ENCODE results near the gene LTA. TPM values are rescaled to one million over a fixed set of nuclear protein-coding genes. Genes with fewer than 3 reads are reported as not detected.

Gene LTA
- total RNA-seq, 1 donor from 2014 or later, result 0.53 TPM

DNA sequence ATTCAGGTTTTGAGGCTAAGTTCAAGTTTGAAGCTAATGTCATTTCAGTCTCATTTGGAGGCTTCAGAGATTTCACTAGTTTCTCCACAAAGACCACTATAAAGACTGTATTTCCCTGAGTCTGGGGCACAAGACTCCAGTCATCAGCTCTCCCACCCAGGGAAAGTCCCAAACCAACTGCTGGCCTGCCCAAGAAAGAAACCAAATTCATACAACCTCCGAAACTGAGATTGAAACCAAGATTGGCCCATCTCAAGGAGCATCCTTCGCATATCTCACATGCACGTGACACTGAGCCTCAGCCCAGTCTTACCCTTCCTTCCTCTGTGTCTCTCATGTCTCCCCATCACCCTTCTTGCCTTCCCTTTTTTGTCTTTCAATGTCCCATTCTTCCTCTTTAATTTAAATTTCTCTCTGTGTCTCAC, 3.5 kb upstream of the LTA start:
- no peak for DNase-seq (ENCODE audit: extremely low read depth, low read depth, low spot score)

DNA sequence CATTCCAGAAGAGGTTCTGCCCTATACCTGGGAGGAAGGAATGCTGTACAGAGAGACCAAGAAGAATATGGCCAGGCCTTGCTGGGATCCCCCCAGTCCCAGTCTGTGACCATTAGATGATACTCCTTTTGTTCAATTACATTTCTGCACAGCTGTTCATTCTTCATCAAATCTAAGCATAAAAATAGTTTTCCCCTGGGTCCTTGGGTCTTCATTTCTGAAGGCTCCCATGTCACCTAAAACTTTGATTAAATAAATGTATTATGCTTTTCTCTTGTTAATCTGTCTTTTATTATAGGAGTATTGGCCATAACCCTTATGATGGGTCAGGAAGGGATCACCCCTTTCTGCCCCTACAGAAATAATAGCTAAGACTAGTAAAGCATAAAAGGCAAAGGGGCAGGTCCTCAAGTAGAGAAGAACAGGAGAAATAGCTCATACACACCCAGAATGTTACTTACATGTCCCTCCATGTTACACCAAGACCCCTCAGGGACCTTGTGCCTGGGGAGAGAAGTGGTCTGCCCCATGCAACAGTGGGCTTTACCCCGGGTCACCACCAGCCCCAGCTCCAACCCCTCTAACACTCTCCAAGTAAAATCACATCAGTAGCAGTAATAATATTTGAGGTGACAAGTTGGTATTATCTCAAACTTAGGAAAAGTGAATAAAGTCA, 2.1 kb upstream of the LTA start:
- no peak for DNase-seq (ENCODE audit: extremely low read depth, low read depth, low spot score)

- no peak for DNase-seq (ENCODE audit: extremely low read depth, low read depth, low spot score)
Measured at GRCh38 chr6:31573239-31574105, 1.4 kb downstream of the LTA start.

GRCh38 chr6:31574106-31575061, 2.3 kb downstream of the LTA start:
- DNase-seq (ENCODE audit: extremely low read depth, low read depth, low spot score), result no peak

GRCh38 chr6:31575335-31575901, 3.3 kb downstream of the LTA start, which contains the start of gene TNF:
Gene TNF, plus strand, starts transcription at chr6:31575565. Its CDS starts 177 bp downstream, at chr6:31575742.
- no peak for DNase-seq (ENCODE audit: extremely low read depth, low read depth, low spot score)

GRCh38 chr6:31575952-31576685, 4.0 kb downstream of the LTA start:
- no peak for DNase-seq (ENCODE audit: extremely low read depth, low read depth, low spot score)

- DNase-seq (ENCODE audit: extremely low read depth, low read depth, low spot score), result no peak
Measured at GRCh38 chr6:31576897-31577578, 4.9 kb downstream of the LTA start.

- DNase-seq (ENCODE audit: extremely low read depth, low read depth, low spot score), result no peak
Measured at GRCh38 chr6:31577579-31577966, 5.5 kb downstream of the LTA start.

GRCh38 chr6:31578184-31579118, 6.4 kb downstream of the LTA start:
- DNase-seq (ENCODE audit: extremely low read depth, low read depth, low spot score), result no peak

GRCh38 chr6:31579119-31579505, 7.0 kb downstream of the LTA start:
- no peak for DNase-seq (ENCODE audit: extremely low read depth, low read depth, low spot score)

DNA sequence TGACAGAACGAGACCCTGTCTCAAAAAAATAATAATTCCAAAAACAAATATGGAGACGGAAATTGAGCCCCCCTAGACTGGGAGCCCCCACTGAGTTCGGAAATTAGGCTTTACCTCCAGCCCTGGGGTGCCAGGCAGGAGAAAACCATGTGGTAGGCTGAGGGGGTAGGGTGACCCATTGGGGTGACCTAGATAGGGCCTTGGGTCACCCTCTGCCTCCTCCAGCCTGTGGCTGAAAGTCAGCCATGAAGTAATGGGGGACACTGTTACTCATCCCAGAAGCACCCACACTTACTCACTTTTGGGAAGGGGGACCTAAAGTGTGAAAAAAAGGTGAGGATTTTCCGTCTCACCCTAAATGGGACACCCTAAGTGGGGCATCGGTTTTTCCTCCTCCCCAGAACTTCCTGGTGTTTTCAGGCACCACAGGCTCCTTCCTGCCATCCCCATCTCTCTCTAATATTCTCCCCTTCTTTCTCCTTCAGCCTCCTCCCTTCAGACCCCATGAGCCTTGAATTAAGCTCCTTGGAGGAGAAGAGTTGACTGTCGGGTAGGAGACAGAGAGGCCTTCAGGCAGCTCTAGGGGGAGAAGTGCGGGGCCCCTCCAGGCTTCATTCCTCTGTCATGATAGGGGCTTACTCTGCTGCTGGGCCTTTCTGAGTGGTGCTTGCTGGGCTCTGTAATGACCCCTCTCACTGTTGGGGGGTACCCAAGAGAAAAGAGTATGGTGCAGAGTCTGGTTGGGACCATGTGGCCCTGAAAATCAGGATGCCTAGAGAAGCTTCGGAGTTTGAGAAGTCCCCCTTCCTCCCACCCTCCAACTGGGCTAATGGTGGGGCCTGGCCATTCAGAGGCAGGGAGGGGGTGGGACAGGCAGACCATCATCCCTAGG, 7.7 kb downstream of the LTA start:
- DNase-seq (ENCODE audit: extremely low read depth, low read depth, low spot score), result no peak

- no peak for DNase-seq (ENCODE audit: extremely low read depth, low read depth, low spot score)
Measured at GRCh38 chr6:31580438-31580740, 8.3 kb downstream of the LTA start.

DNA sequence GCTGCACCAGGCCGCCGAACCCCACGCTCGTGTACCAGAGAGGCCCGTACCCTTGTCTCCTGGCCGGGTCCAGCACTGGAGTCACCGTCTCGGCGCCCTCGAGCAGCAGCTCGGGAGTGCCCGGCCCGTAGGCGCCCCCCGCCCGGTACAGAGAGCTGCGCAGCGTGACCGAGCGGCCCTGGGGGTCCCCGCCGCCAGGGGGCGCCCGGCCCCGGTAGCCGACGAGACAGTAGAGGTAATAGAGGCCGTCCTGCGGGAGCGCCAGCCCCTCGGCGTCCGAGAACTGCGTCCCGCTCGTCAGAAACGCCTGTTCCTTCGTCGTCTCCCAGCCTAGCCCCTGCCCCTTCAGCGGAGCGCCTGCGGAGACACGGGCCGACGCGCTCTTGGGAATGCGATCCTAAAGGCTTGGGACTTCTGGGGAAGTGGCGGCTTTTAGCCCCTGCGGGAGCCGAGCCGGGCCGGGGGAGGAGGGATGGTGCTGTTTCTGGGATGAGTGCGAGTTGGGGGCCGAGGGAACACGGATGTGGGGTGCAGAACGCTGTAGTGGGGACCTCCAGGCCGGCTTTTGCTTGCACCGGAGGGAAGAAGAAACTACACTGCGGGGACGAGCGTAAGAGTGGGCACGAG, 8.8 kb downstream of the LTA start:
- no peak for DNase-seq (ENCODE audit: extremely low read depth, low read depth, low spot score)

DNA sequence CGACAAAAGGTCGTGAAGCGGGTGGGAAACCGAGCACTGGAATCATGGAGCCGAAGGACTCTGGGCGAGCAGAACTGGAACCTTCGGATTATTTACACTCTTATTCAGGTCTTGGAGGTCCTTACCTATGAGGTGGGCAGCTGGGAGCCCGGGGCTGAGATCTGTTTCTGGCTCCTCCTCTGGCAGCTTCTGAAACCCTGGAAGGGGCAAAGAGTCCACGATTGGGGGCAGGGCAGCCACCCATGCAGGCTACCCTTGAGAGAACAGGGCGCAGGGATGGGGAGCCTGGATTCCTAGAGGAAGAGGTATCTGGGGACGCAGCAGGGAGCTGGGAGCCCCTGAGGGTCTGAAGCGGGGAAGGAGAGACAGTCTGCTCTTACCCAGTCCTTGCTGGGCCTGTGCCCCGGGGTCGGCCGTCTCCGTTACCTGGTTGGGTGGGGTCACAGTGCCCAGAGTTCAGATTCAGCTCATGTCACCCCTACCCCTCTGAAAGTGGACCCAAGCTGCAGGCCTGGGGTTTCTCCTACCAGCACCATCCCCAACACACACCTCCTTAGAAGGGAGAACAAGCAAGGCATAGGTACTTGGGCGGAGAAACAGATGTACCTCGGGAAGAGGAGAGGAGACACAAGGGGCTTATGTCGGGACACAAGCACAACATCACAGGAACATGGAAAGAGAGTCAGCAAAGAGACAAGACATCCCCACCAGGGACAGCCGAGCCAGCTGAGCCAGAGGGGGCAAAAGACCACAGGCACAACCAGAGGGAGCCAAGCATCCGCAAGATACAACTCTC, 9.5 kb downstream of the LTA start:
- DNase-seq (ENCODE audit: extremely low read depth, low read depth, low spot score), result no peak

- DNase-seq (ENCODE audit: extremely low read depth, low read depth, low spot score), result no peak
Measured at GRCh38 chr6:31582230-31582643, 10.1 kb downstream of the LTA start, which contains the start of gene LTB. Gene LTB, minus strand, starts transcription at chr6:31582424. Its CDS starts 7 bp downstream, at chr6:31582417.

DNA sequence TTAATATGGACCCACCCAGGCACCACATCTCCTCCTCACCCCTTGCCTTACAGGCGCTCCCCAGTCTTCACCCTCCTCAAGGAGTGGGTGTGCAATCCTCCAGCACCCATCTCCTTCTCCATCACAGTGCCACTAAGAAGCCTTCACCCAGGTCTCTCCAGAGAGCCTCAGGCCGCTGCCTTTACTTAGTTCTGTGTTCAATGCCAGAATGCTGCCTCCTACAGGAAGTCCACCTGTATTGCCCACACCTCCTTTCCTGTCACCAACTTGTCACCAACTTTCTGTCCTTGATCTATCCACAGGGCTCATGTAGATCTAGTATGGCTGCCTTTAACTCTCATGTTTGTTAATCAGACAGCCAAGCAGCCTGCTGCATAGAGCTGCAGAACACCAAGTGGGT, 13.4 kb downstream of the LTA start:
- DNase-seq (ENCODE audit: extremely low read depth, low read depth, low spot score), result no peak
